Left lobe of liver (tissue), 2 donors: Measurements from ENCODE around the gene PHLDA3. TPM values are rescaled to one million over a fixed set of nuclear protein-coding genes. Genes with fewer than 3 reads are reported as not detected.

Experiments used
- ATAC-seq: fragments of 200-7000 bp; cut with Tn5 transposase; one replicate; pipeline ENCODE4 v1.9.1; 2020; ENCODE audit warnings: mild to moderate bottlenecking, moderate library complexity
- DNase-seq: peaks from one replicate; pipeline ENCODE4 v3.0.0-alpha.2; 2020; ENCODE audit warnings: low spot score
- total RNA-seq: library from RNA; stranded (reverse); gene quantifications from one replicate; pipeline ENCODE4 v1.2.1, GENCODE V29; 2021
- donor health status: DM: no; HTN: no; CAD: no; lungs with moderate emphysema.
- donor health status: DM: no; HTN: yes; CAD: no.

The PHLDA3 gene
- total RNA-seq, 1 donor from 2014 or later: 1.8 TPM

- DNase-seq (no peak), ATAC-seq (no peak)
Observed at GRCh38 chr1:201436969-201437368, 32.0 kb downstream of the PHLDA3 start.

GRCh38 chr1:201436393-201436792, 32.6 kb downstream of the PHLDA3 start:
- ATAC-seq (no peak), DNase-seq (no peak)

- ATAC-seq: no peak
- DNase-seq: no peak
Observed at GRCh38 chr1:201434266-201434665, 34.7 kb downstream of the PHLDA3 start.

- ATAC-seq (no peak), DNase-seq (no peak)
Observed at GRCh38 chr1:201433609-201434008, 35.4 kb downstream of the PHLDA3 start.

GRCh38 chr1:201430776-201431175, 38.2 kb downstream of the PHLDA3 start:
- ATAC-seq (no peak), DNase-seq (no peak)

- DNase-seq (no peak), ATAC-seq (no peak)
Observed at GRCh38 chr1:201429736-201430501, 39.1 kb downstream of the PHLDA3 start.

GRCh38 chr1:201427963-201428362, 41.0 kb downstream of the PHLDA3 start:
- DNase-seq (no peak), ATAC-seq (no peak)

- no peak for ATAC-seq
- no peak for DNase-seq
Observed at GRCh38 chr1:201426479-201427310, 42.3 kb downstream of the PHLDA3 start.

GRCh38 chr1:201424146-201424545, 44.8 kb downstream of the PHLDA3 start:
- DNase-seq: no peak
- no peak for ATAC-seq

- ATAC-seq (no peak), DNase-seq (no peak)
Observed at GRCh38 chr1:201423655-201424054, 45.3 kb downstream of the PHLDA3 start.

- no peak for DNase-seq
- no peak for ATAC-seq
Observed at GRCh38 chr1:201422436-201423030, 46.5 kb downstream of the PHLDA3 start.

- DNase-seq (no peak), ATAC-seq (no peak)
Observed at GRCh38 chr1:201422026-201422425, 47.0 kb downstream of the PHLDA3 start.

GRCh38 chr1:201421041-201421440, 47.9 kb downstream of the PHLDA3 start:
- DNase-seq (no peak), ATAC-seq (no peak)

GRCh38 chr1:201420608-201421002, 48.4 kb downstream of the PHLDA3 start:
- ATAC-seq: no peak
- no peak for DNase-seq

GRCh38 chr1:201419746-201420607, 49.0 kb downstream of the PHLDA3 start:
- ATAC-seq: no peak

GRCh38 chr1:201419256-201419655, 49.7 kb downstream of the PHLDA3 start:
- ATAC-seq (no peak), DNase-seq (no peak)

More at GRCh38 chr1:201419746-201420607, 49.0 kb downstream of the PHLDA3 start:
- DNase-seq: no peak

- DNase-seq (no peak), ATAC-seq (no peak)
Observed at GRCh38 chr1:201418461-201418860, 50.5 kb downstream of the PHLDA3 start.
